GM12878 (cell line): ENCODE data around the gene ARFGAP3. TPM values are rescaled to one million over a fixed set of nuclear protein-coding genes. Genes with fewer than 3 reads are reported as not detected.

Source experiments
- ATAC-seq: fragments of 200-7000 bp; cut with Tn5 transposase; 3 replicates; pipeline ENCODE4 v1.9.1; 2020; ENCODE audit warnings: mild to moderate bottlenecking, moderate library complexity
- BruUV-seq: library from RNA; stranded (reverse); fragments of 400-500 nt; replicated peaks from 2 replicates; lab custom pipeline; 2021; lab: Mats Ljungman, UMichigan
- CTCF ChIA-PET: fragments of 300-600 bp; sonication (Branson Sonifier 250); formaldehyde crosslinking; extraction: SDS; loops from one replicate; lab custom pipeline; 2021; ENCODE audit warnings: inconsistent platforms; lab: Yijun Ruan, JAX
- POLR2A ChIA-PET: fragments of 350-600 bp; formaldehyde crosslinking; extraction: SDS; loops from one replicate; lab custom pipeline; 2021; ENCODE audit warnings: inconsistent platforms; lab: Charles Lee
- RAD21 ChIA-PET: fragments of 300-600 bp; sonication (Branson Sonifier 250); formaldehyde crosslinking; loops from one replicate; lab custom pipeline; 2023; ENCODE audit warnings: antibody characterized with exemption; ENCODE audit not compliant: unreplicated experiment; lab: Charles Lee
- SMC1A ChIA-PET: fragments of 300-600 bp; sonication (Branson Sonifier 250); formaldehyde crosslinking; loops from one replicate; lab custom pipeline; 2023; ENCODE audit not compliant: unreplicated experiment, uncharacterized antibody; lab: Charles Lee
- DNase-seq: peaks from one replicate; pipeline ENCODE4 v3.0.0-alpha.2; 2011; ENCODE audit warnings: low read depth, low spot score
- FAIRE-seq: peaks from 3 replicates; lab custom pipeline; 2011; peaks lifted over from hg19 to GRCh38; lab: Jason Lieb, UNC
- H2AFZ ChIP-seq: 2 replicates; pipeline ENCODE4 v1.6.0; 2011; ENCODE audit warnings: low read depth, low read length, control low read depth; ENCODE audit not compliant: control insufficient read depth
- H3K27ac ChIP-seq: 2 replicates; pipeline ENCODE4 v1.5.1; 2011; ENCODE audit warnings: control low read depth; ENCODE audit not compliant: control insufficient read depth, insufficient read depth
- H3K27me3 ChIP-seq, 2 experiments: replicated peaks in 1 of 2; 2 replicates each; pipeline versions ENCODE4 v1.6.0 to v1.6.1; 2011; ENCODE audit warnings: low read length in 1 of 2; ENCODE audit not compliant: control insufficient read depth in 2 of 2, insufficient read depth in 2 of 2
- H3K36me3 ChIP-seq, 2 experiments: 2 replicates each; pipeline ENCODE4 v1.5.1; 2011; ENCODE audit warnings: low read length in 1 of 2; ENCODE audit not compliant: control insufficient read depth in 2 of 2, insufficient read depth in 2 of 2
- H3K4me1 ChIP-seq: 2 replicates; pipeline ENCODE4 v1.6.1; 2011; ENCODE audit warnings: mild to moderate bottlenecking, low read length, moderate library complexity, mixed read lengths; ENCODE audit not compliant: control insufficient read depth, insufficient read depth
- H3K4me2 ChIP-seq: 2 replicates; pipeline ENCODE4 v1.6.0; 2011; ENCODE audit warnings: control low read depth; ENCODE audit not compliant: control insufficient read depth, insufficient read depth
- H3K4me3 ChIP-seq: fragments of 200-600 bp; sonication (generic); 2 replicates; pipeline ENCODE4 v1.5.1; 2016
- H3K79me2 ChIP-seq: 2 replicates; pipeline ENCODE4 v1.6.0; 2011; ENCODE audit warnings: low read length; ENCODE audit not compliant: control insufficient read depth, insufficient read depth
- H3K9ac ChIP-seq: 2 replicates; pipeline ENCODE4 v1.8.0; 2011; ENCODE audit warnings: low read length, control low read depth, mixed read lengths; ENCODE audit not compliant: control insufficient read depth, insufficient read depth
- H3K9me3 ChIP-seq: replicated peaks from 3 replicates; pipeline ENCODE4 v1.5.1; 2011; ENCODE audit warnings: mild to moderate bottlenecking, low read length; ENCODE audit not compliant: control insufficient read depth, insufficient read depth
- H4K20me1 ChIP-seq: 2 replicates; pipeline ENCODE4 v1.6.0; 2011; ENCODE audit not compliant: control insufficient read depth, insufficient read depth
- EP300 ChIP-seq, 2 experiments: fragments of 150-350 bp in 1 of 2; IDR thresholded peaks; 2 replicates each; pipeline ENCODE4 v1.6.1; 2011 to 2012; ENCODE audit warnings: low read depth in 2 of 2, low read length in 2 of 2, borderline replicate concordance in 1 of 2, improper control_type of control experiment in 1 of 2, inconsistent platforms in 1 of 2; ENCODE audit not compliant: control insufficient read depth in 1 of 2
- ETV6 ChIP-seq, 2 experiments: fragments of 450-650 bp in 1 of 2; IDR thresholded peaks in 1 of 2; conservative IDR thresholded peaks in 1 of 2; 2 replicates each; pipeline ENCODE4 v1.6.1; 2014; ENCODE audit warnings: antibody characterized with exemption in 1 of 2, borderline replicate concordance in 1 of 2, low read depth in 1 of 2, mild to moderate bottlenecking in 1 of 2, moderate library complexity in 1 of 2
- POLR2A ChIP-seq: IDR thresholded peaks from 2 replicates; pipeline ENCODE4 v1.6.1; 2011; ENCODE audit warnings: low read depth, mild to moderate bottlenecking, low read length
- RB1 ChIP-seq: fragments of 450-650 bp; formaldehyde crosslinking; IDR thresholded peaks from 2 replicates; pipeline ENCODE4 v1.6.1; 2017; ENCODE audit warnings: mild to moderate bottlenecking, borderline replicate concordance
- RELA ChIP-seq: fragments of 450-650 bp; IDR thresholded peaks from 2 replicates; pipeline ENCODE4 v1.8.0; 2014; ENCODE audit warnings: borderline replicate concordance; ENCODE audit not compliant: partially characterized antibody
- SUZ12 ChIP-seq: fragments of 200-600 bp; sonication (generic); IDR thresholded peaks from one replicate; pipeline ENCODE4 v1.6.1; 2018; ENCODE audit warnings: antibody characterized with exemption, mild to moderate bottlenecking; ENCODE audit not compliant: unreplicated experiment
- ZNF207 ChIP-seq: fragments of 450-650 bp; IDR thresholded peaks from 2 replicates; pipeline ENCODE4 v1.6.1; 2014; ENCODE audit warnings: antibody characterized with exemption, mild to moderate bottlenecking, borderline replicate concordance
- WGBS: methylation state at CpG from one replicate; pipeline ENCODE4 v1.1.6; 2016; ENCODE audit warnings: low lambda C conversion rate; ENCODE audit not compliant: insufficient replicate concordance, insufficient coverage; ENCODE audit errors: missing lambda C conversion rate; 5-methylcytosine and 5-hydroxymethylcytosine counted together
- in situ Hi-C: fragments of 300-500 bp; cut with MboI; formaldehyde crosslinking; loops from 9 replicates; pipeline ENCODE4 v1.14.3; 2018; ENCODE audit warnings: mixed read lengths
- intact Hi-C: fragments of 100-400 bp; cut with micrococcal nuclease; formaldehyde crosslinking; loops from one replicate; pipeline ENCODE4 v1.14.2; 2022; ENCODE audit not compliant: unreplicated experiment
- polyA plus RNA-seq, 11 experiments: library from polyadenylated mRNA; depleted of rRNA in 4 of 11; unstranded in 6 of 11; stranded (reverse) in 5 of 11; fragments of >200 nt; fragmentation: Nextera tagmentation in 4 of 11; fragmentation: Illumina TruSeq in 1 of 11; extraction: Ambion mirVana in 4 of 11; extraction: Trizol in 1 of 11; gene quantifications; 1 replicate in 1 of 11; 2 replicates in 10 of 11; pipeline versions ENCODE4 v1.2.1 to v1.2.3, GENCODE V29; 2011 to 2016; ENCODE audit warnings: inconsistent platforms in 2 of 11, missing spikeins in 2 of 11, low read depth in 1 of 11
- total RNA-seq, 4 experiments: library from RNA; depleted of rRNA in 3 of 4; stranded (reverse); fragments of >200 nt in 3 of 4; fragmentation: Illumina TruSeq in 1 of 4; extraction: Trizol in 1 of 4; gene quantifications; 2 replicates each; pipeline versions ENCODE4 v1.2.1 to v1.2.3, GENCODE V29; 2013 to 2021
- TF ChIP-seq, protein P1 (sequence below): fragments of 450-650 bp; IDR thresholded peaks from 2 replicates; pipeline ENCODE4 v1.6.1; 2018; ENCODE audit warnings: mild to moderate bottlenecking, low read depth, moderate library complexity; ENCODE audit not compliant: partially characterized antibody

The ARFGAP3 gene
- total and polyA plus RNA-seq, 10 of the 15 experiments (the other 5 are each of a cell fraction or from before 2014, with no cell fraction given): 29.7 to 50.8 (median 39.5) TPM

DNA sequence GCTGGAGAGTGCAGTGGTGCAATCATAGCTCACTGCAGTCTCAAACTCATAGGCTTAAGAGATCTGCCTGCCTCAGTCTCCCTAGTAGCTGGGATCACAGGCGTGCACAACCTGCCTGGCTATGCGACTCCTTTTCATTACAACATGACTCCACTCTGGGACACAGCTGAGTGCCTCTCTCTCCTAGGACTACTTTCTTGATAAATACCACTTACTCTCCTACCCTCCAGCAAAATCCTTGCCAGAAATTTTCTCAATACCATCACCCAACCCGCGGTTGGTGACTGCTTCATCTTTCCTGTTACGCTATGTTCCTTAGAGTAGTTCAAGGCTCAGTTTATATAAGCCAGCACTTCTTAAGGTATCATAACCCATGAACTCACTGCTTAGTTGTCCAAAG lies 26.9 kb downstream of the ARFGAP3 start:
- in situ Hi-C loops: no loop called here
- ChIA-PET SMC1A (no interaction called here), CTCF (no interaction called here), RAD21 (no interaction called here), POLR2A (no interaction called here)
- no peak for TF ChIP-seq ETV6 (conservative IDR thresholded peaks at IDR 0.05 in 1 of 2, IDR thresholded peaks at IDR 0.05 in 1 of 2; ENCODE audit: borderline replicate concordance in 1 of 2, low read depth in 1 of 2)
- TF ChIP-seq ZNF207: no peak
- TF ChIP-seq, protein P1, sequence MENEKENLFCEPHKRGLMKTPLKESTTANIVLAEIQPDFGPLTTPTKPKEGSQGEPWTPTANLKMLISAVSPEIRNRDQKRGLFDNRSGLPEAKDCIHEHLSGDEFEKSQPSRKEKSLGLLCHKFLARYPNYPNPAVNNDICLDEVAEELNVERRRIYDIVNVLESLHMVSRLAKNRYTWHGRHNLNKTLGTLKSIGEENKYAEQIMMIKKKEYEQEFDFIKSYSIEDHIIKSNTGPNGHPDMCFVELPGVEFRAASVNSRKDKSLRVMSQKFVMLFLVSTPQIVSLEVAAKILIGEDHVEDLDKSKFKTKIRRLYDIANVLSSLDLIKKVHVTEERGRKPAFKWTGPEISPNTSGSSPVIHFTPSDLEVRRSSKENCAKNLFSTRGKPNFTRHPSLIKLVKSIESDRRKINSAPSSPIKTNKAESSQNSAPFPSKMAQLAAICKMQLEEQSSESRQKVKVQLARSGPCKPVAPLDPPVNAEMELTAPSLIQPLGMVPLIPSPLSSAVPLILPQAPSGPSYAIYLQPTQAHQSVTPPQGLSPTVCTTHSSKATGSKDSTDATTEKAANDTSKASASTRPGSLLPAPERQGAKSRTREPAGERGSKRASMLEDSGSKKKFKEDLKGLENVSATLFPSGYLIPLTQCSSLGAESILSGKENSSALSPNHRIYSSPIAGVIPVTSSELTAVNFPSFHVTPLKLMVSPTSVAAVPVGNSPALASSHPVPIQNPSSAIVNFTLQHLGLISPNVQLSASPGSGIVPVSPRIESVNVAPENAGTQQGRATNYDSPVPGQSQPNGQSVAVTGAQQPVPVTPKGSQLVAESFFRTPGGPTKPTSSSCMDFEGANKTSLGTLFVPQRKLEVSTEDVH: no peak
- no peak for TF ChIP-seq EP300 (IDR thresholded peaks at IDR 0.05; ENCODE audit: borderline replicate concordance in 1 of 2, control insufficient read depth in 1 of 2, low read depth in 2 of 2, low read length in 2 of 2)
- no peak for TF ChIP-seq SUZ12
- TF ChIP-seq POLR2A: no peak
- no peak for TF ChIP-seq RB1
- no peak for TF ChIP-seq RELA
- no peak overlapping the region for H3K4me2 ChIP-seq
- no peak overlapping the region for H2AFZ ChIP-seq
- DNase-seq (no peak), ATAC-seq (no peak), FAIRE-seq (no peak)
- intact Hi-C loops: no loop called here
- WGBS: 93% methylated on average over 5 of the region's 5 CpGs
- peaks cover 6 to 25% of the 10 kb centered on the region in 2 experiments for H3K36me3 ChIP-seq
- H3K79me2 ChIP-seq: no peaks in the 10 kb centered on the region
- no peak overlapping the region for H3K9ac ChIP-seq
- H3K27me3 ChIP-seq: no peaks in the 10 kb centered on the region
- H4K20me1 ChIP-seq: no peaks in the 10 kb centered on the region
- H3K4me1 ChIP-seq: peaks cover 27% of the 10 kb centered on the region
- H3K9me3 ChIP-seq: no peaks in the 10 kb centered on the region
- no peak overlapping the region for H3K27ac ChIP-seq
- BruUV-seq: TSS peak; percentile 26
- no peak overlapping the region for H3K4me3 ChIP-seq
